ENCODE results near the gene DLG2. TPM values are rescaled to one million over a fixed set of nuclear protein-coding genes. Genes with fewer than 3 reads are reported as not detected.

The DLG2 gene
- total and polyA plus RNA-seq, 2 donors (not counting 3 experiments of a cell fraction or from before 2014, with no cell fraction given) = 0.15 to 1.1 TPM

DNA sequence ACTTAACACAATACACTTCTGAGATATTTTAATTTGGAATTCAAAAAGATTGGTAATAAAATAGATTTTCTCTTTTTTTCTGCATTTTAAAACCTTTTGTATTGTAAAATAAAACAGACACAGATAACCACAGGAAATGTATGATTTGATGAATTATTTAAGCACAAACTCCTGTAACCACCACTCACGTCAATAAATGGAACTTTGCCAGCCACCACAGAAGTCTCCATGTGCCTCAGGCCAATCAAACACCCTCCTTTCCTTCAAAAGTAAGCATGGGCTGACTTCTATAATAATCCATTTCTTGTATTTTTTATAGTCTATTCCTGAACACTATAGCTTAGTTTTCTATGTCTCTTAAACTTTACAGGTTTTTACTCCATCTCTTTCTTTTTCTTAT, 721.7 kb downstream of the DLG2 start:
- no peaks in the 10 kb centered on the region for H3K9me3 ChIP-seq (replicated peaks; ENCODE audit: control insufficient read depth, insufficient read depth, low read length)
- DNase-seq (ENCODE audit: low read depth, low spot score) = no peak
- dilution Hi-C loops (cut with MboI; ENCODE audit: extremely low pct_ligation_motif_present, low sequenced_read_pairs) = no loop called here
- H3K36me3 ChIP-seq (ENCODE audit: control insufficient read depth in 2 of 2, extremely low read depth in 1 of 2, insufficient read depth in 2 of 2, low read length in 2 of 2) = no peaks in the 10 kb centered on the region
- no peaks in the 10 kb centered on the region for H3K27me3 ChIP-seq (ENCODE audit: control insufficient read depth in 2 of 2, insufficient read depth in 2 of 2, low read length in 2 of 2)
- H2AFZ ChIP-seq (ENCODE audit: low read depth, low read length) = no peak overlapping the region
- ChIA-PET CTCF (no interaction called here), POLR2A (no interaction called here)
- H3K9me1 ChIP-seq (replicated peaks; ENCODE audit: control insufficient read depth, extremely low read depth, insufficient read depth, low read length) = no peaks in the 10 kb centered on the region
- no peak overlapping the region for H3K9ac ChIP-seq (replicated peaks; ENCODE audit: extremely low read depth, insufficient read depth, low read length)
- no peaks in the 10 kb centered on the region for H3K4me1 ChIP-seq (ENCODE audit: control insufficient read depth, extremely low read depth, insufficient read depth, low read length)
- no peaks in the 10 kb centered on the region for H4K20me1 ChIP-seq (replicated peaks; ENCODE audit: control insufficient read depth, extremely low read depth, insufficient read depth, low read length)
- no peak overlapping the region for H3K27ac ChIP-seq (ENCODE audit: insufficient read depth, low read depth, low read length)
- BruUV-seq (replicated peaks) = no TSS peak
- H3K4me2 ChIP-seq (ENCODE audit: insufficient read depth, low read length) = no peak overlapping the region
- no peak overlapping the region for H3K4me3 ChIP-seq (replicated peaks in 1 of 3; ENCODE audit: insufficient read depth in 1 of 3, low read depth in 1 of 3, low read length in 3 of 3)
- H3K79me2 ChIP-seq (ENCODE audit: control insufficient read depth, insufficient read depth, low read length) = no peaks in the 10 kb centered on the region
- intact Hi-C loops (cut with micrococcal nuclease) = no loop called here
- TF ChIP-seq FOS (IDR thresholded peaks at IDR 0.05; ENCODE audit: borderline replicate concordance, insufficient read depth, low read length) (no peak), POLR2A (IDR thresholded peaks at IDR 0.05; ENCODE audit: low read depth, low read length) (no peak), MYC (IDR thresholded peaks at IDR 0.05; ENCODE audit: low read depth, low read length) (no peak), EZH2 (IDR thresholded peaks at IDR 0.05; ENCODE audit: borderline replicate concordance, low read depth, low read length, severe bottlenecking) (no peak), POLR2AphosphoS5 (IDR thresholded peaks at IDR 0.05; ENCODE audit: insufficient read depth, low read depth, low read length) (no peak), JUN (IDR thresholded peaks at IDR 0.05; ENCODE audit: borderline replicate concordance, insufficient read depth, insufficient read length, low read depth) (no peak), GATA2 (IDR thresholded peaks at IDR 0.05; ENCODE audit: insufficient read depth, insufficient read length, low read depth, low read length) (no peak)
- TF ChIP-seq, protein P1, sequence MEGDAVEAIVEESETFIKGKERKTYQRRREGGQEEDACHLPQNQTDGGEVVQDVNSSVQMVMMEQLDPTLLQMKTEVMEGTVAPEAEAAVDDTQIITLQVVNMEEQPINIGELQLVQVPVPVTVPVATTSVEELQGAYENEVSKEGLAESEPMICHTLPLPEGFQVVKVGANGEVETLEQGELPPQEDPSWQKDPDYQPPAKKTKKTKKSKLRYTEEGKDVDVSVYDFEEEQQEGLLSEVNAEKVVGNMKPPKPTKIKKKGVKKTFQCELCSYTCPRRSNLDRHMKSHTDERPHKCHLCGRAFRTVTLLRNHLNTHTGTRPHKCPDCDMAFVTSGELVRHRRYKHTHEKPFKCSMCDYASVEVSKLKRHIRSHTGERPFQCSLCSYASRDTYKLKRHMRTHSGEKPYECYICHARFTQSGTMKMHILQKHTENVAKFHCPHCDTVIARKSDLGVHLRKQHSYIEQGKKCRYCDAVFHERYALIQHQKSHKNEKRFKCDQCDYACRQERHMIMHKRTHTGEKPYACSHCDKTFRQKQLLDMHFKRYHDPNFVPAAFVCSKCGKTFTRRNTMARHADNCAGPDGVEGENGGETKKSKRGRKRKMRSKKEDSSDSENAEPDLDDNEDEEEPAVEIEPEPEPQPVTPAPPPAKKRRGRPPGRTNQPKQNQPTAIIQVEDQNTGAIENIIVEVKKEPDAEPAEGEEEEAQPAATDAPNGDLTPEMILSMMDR (IDR thresholded peaks at IDR 0.05; ENCODE audit: extremely low read depth in 1 of 2, insufficient read depth in 1 of 2, low read depth in 1 of 2, low read length in 2 of 2) = no peak
- TF ChIP-seq, protein P2, sequence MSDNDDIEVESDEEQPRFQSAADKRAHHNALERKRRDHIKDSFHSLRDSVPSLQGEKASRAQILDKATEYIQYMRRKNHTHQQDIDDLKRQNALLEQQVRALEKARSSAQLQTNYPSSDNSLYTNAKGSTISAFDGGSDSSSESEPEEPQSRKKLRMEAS (IDR thresholded peaks at IDR 0.05; ENCODE audit: insufficient read depth, insufficient read length) = no peak
- FAIRE-seq = no peak
